OCI-LY3 (cell line): ENCODE results near the gene ZNF598.

Experiments
- H2AFZ ChIP-seq: fragments of 200-600, 300-600 bp; shearing (Covaris generic); 2 replicates; pipeline ENCODE4 v1.6.0; 2014; ENCODE audit warnings: antibody characterized with exemption, low read depth, low read length
- H3K27ac ChIP-seq: fragments of 200-600, 300-600 bp; sonication (generic); 2 replicates; pipeline ENCODE4 v1.5.1; 2014; ENCODE audit warnings: mild to moderate bottlenecking, low read length, moderate library complexity, mixed read lengths
- H3K27me3 ChIP-seq: fragments of 200-600, 300-600 bp; sonication (generic); 2 replicates; pipeline ENCODE4 v1.6.1; 2014; ENCODE audit warnings: low read depth, low read length, mixed read lengths
- H3K36me3 ChIP-seq: fragments of 200-600, 300-600 bp; sonication (generic); replicated peaks from 2 replicates; pipeline ENCODE3; 2014; ENCODE audit warnings: low read depth, low read length, mixed read lengths
- H3K4me1 ChIP-seq: fragments of 300-600, 200-600 bp; sonication (generic); 2 replicates; pipeline ENCODE4 v1.6.1; 2014; ENCODE audit warnings: low read length, mixed read lengths
- H3K4me2 ChIP-seq: fragments of 200-600, 300-600 bp; sonication (generic); 2 replicates; pipeline ENCODE4 v1.6.1; 2014; ENCODE audit warnings: low read length, mixed read lengths
- H3K4me3 ChIP-seq: fragments of 300-600, 200-600 bp; sonication (generic); 2 replicates; pipeline ENCODE4 v1.5.1; 2014; ENCODE audit warnings: antibody characterized with exemption, mild to moderate bottlenecking, low read length, moderate library complexity
- H3K79me2 ChIP-seq: fragments of 300-600, 200-600 bp; shearing (Covaris generic); 2 replicates; pipeline ENCODE4 v1.6.1; 2014; ENCODE audit warnings: mild to moderate bottlenecking, low read length, mixed read lengths
- H3K9ac ChIP-seq: fragments of 300-600, 200-600 bp; shearing (Covaris generic); 2 replicates; pipeline ENCODE4 v1.6.0; 2014; ENCODE audit warnings: mild to moderate bottlenecking, low read length, moderate library complexity
- H3K9me3 ChIP-seq: fragments of 200-600, 300-600 bp; shearing (Covaris generic); 2 replicates; pipeline ENCODE4 v1.6.1; 2014; ENCODE audit warnings: low read length, mixed read lengths; ENCODE audit not compliant: insufficient read depth
- H4K20me1 ChIP-seq: fragments of 200-600, 300-600 bp; sonication (generic); 2 replicates; pipeline ENCODE4 v1.6.1; 2016; ENCODE audit warnings: low read length, mixed read lengths; ENCODE audit not compliant: insufficient read depth
- CTCF ChIP-seq: fragments of 200-600, 300-600 bp; sonication (generic); IDR thresholded peaks from 2 replicates; pipeline ENCODE4 v1.5.1; 2014; ENCODE audit warnings: antibody characterized with exemption, low read length, low read depth
- EZH2phosphoT487 ChIP-seq: fragments of 200-600 bp; shearing (Covaris generic); IDR thresholded peaks from 2 replicates; pipeline ENCODE4 v1.6.1; 2018; ENCODE audit warnings: antibody characterized with exemption, mixed run types, low read depth

Gene ZNF598

GRCh38 chr16:1968146-1968953 lies 41.3 kb downstream of the ZNF598 start:
- Histone ChIP-seq H4K20me1 (peaks cover 8% of the 10 kb centered on the region), H3K9me3 (no peaks in the 10 kb centered on the region), H3K4me2 (no peak overlapping the region), H3K4me1 (peaks cover 19% of the 10 kb centered on the region), H3K4me3 (no peak overlapping the region), H3K79me2 (peaks cover 65% of the 10 kb centered on the region), H3K27ac (no peak overlapping the region), H3K36me3 (peaks cover 12% of the 10 kb centered on the region), H2AFZ (no peak overlapping the region), H3K9ac (no peak overlapping the region), H3K27me3 (no peaks in the 10 kb centered on the region)
- no peak for TF ChIP-seq CTCF
- no peak for TF ChIP-seq EZH2phosphoT487

GRCh38 chr16:1966460-1966859 lies 43.2 kb downstream of the ZNF598 start, which contains the start of gene RNF151:
TSS of gene RNF151 (plus strand) at chr16:1966856. CDS start at chr16:1966882, 26 bp downstream.
- Histone ChIP-seq H3K4me1 (peaks cover 31% of the 10 kb centered on the region), H3K9ac (peak within 1 kb of the TSS; percentile 92), H3K9me3 (no peaks in the 10 kb centered on the region), H3K79me2 (peaks cover 66% of the 10 kb centered on the region), H4K20me1 (peaks cover 26% of the 10 kb centered on the region), H3K4me2 (peak within 1 kb of the TSS; percentile 96), H3K27ac (peak within 1 kb of the TSS; percentile 68), H3K27me3 (no peaks in the 10 kb centered on the region), H3K36me3 (peaks cover 27% of the 10 kb centered on the region), H3K4me3 (peak within 1 kb of the TSS; percentile 100), H2AFZ (no peak within 1 kb of the TSS)
- no peak for TF ChIP-seq CTCF

GRCh38 chr16:1965396-1966001 lies 44.1 kb downstream of the ZNF598 start:
- H3K27ac ChIP-seq: peak overlapping the region; percentile 68
- H2AFZ ChIP-seq: no peak overlapping the region
- H3K27me3 ChIP-seq: no peaks in the 10 kb centered on the region
- peak overlapping the region; percentile 92 for H3K9ac ChIP-seq
- peaks cover 34% of the 10 kb centered on the region for H3K4me1 ChIP-seq
- H3K4me2 ChIP-seq: peak overlapping the region; percentile 96
- peak overlapping the region; percentile 100 for H3K4me3 ChIP-seq
- H4K20me1 ChIP-seq: peaks cover 31% of the 10 kb centered on the region
- no peaks in the 10 kb centered on the region for H3K9me3 ChIP-seq
- TF ChIP-seq EZH2phosphoT487 (no peak), CTCF (no peak)
- peaks cover 64% of the 10 kb centered on the region for H3K79me2 ChIP-seq
- H3K36me3 ChIP-seq: peaks cover 27% of the 10 kb centered on the region
